Karpas-422 (cell line): ENCODE data around the gene KDM4F. TPM values are rescaled to one million over a fixed set of nuclear protein-coding genes. Genes with fewer than 3 reads are reported as not detected.

ENCODE experiments used
- DNase-seq: peaks from one replicate; pipeline ENCODE4 v3.0.0-alpha.2; 2015
- H2AFZ ChIP-seq: fragments of 200-600 bp; sonication (generic); 2 replicates; pipeline ENCODE4 v1.6.1; 2014; ENCODE audit warnings: antibody characterized with exemption, low read length, mixed read lengths
- H3K27ac ChIP-seq: fragments of 200-600 bp; sonication (generic); 2 replicates; pipeline ENCODE4 v1.5.1; 2014; ENCODE audit warnings: mild to moderate bottlenecking, low read length, moderate library complexity
- H3K27me3 ChIP-seq: fragments of 200-600 bp; sonication (generic); 2 replicates; pipeline ENCODE4 v1.6.1; 2014; ENCODE audit warnings: low read length, mixed read lengths
- H3K36me3 ChIP-seq: fragments of 200-600 bp; sonication (generic); 2 replicates; pipeline ENCODE4 v1.6.1; 2014; ENCODE audit warnings: low read length, mixed read lengths; ENCODE audit not compliant: insufficient read depth
- H3K4me1 ChIP-seq: fragments of 200-600 bp; sonication (generic); 2 replicates; pipeline ENCODE4 v1.6.1; 2014; ENCODE audit warnings: mild to moderate bottlenecking, low read length, mixed read lengths
- H3K4me2 ChIP-seq: fragments of 200-600 bp; sonication (generic); 2 replicates; pipeline ENCODE4 v1.6.1; 2014; ENCODE audit warnings: low read length, low read depth, mild to moderate bottlenecking; ENCODE audit not compliant: poor library complexity, severe bottlenecking
- H3K4me3 ChIP-seq: fragments of 200-600 bp; sonication (generic); 2 replicates; pipeline ENCODE4 v1.5.1; 2014; ENCODE audit warnings: mild to moderate bottlenecking, antibody characterized with exemption, low read length, mixed read lengths
- H3K79me2 ChIP-seq: fragments of 200-600 bp; sonication (generic); 2 replicates; pipeline ENCODE4 v1.6.1; 2014; ENCODE audit warnings: mild to moderate bottlenecking, low read length, mixed read lengths
- H3K9ac ChIP-seq: fragments of 200-600 bp; sonication (generic); 2 replicates; pipeline ENCODE4 v1.6.0; 2014; ENCODE audit warnings: low read length
- H3K9me2 ChIP-seq: fragments of 200-600 bp; sonication (generic), shearing (Covaris generic); replicated peaks from 2 replicates; pipeline ENCODE4 v1.6.0; 2014; ENCODE audit warnings: mild to moderate bottlenecking, low read length, moderate library complexity; ENCODE audit not compliant: insufficient read depth
- H3K9me3 ChIP-seq: fragments of 300-700, 200-600 bp; sonication (generic); 2 replicates; pipeline ENCODE4 v1.6.1; 2014; ENCODE audit warnings: low read length, mixed read lengths
- H4K20me1 ChIP-seq: fragments of 200-600 bp; sonication (generic); 2 replicates; pipeline ENCODE4 v1.6.1; 2014; ENCODE audit warnings: mild to moderate bottlenecking, antibody characterized with exemption, low read length, low read depth; ENCODE audit not compliant: insufficient read depth
- total RNA-seq: library from RNA; depleted of rRNA; stranded (reverse); fragments of >200 nt; shearing (Covaris generic); gene quantifications from 2 replicates; pipeline ENCODE4 v1.2.3, GENCODE V29; 2014; ENCODE audit warnings: low replicate concordance; rRNA removed

Gene KDM4F
- total RNA-seq, 1 experiment from 2014 or later, result not detected

DNA sequence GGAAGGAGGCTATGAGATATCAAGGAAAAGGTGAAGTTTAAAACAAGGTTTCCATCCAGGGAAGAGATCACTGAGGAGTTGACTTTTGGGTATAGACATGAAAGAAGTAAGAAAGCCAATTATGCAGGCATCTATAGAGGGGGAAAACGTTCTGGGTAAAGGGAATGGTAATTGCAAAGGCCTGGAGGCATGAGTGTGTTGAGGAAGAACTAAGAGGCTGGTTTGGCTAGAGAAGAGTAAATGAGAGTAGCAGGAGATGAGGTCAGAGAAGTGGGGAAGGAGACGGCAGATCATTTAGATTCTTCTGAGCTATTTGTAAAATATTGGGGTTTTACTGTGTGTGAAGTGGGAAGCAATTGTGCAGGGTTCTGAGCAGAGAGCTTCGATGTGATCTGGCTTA lies 48.0 kb downstream of the KDM4F start:
- H3K36me3 ChIP-seq, result no peaks in the 10 kb centered on the region
- H4K20me1 ChIP-seq, result no peaks in the 10 kb centered on the region
- no peak overlapping the region for H2AFZ ChIP-seq
- H3K9ac ChIP-seq, result no peak overlapping the region
- no peaks in the 10 kb centered on the region for H3K9me2 ChIP-seq
- peaks cover 50% of the 10 kb centered on the region for H3K4me1 ChIP-seq
- H3K27me3 ChIP-seq, result no peaks in the 10 kb centered on the region
- no peak overlapping the region for H3K4me2 ChIP-seq
- no peak overlapping the region for H3K4me3 ChIP-seq
- no peak overlapping the region for H3K27ac ChIP-seq
- no peak for DNase-seq
- H3K79me2 ChIP-seq, result no peaks in the 10 kb centered on the region
- no peaks in the 10 kb centered on the region for H3K9me3 ChIP-seq

GRCh38 chr11:95098826-95099225 lies 49.6 kb downstream of the KDM4F start:
- DNase-seq, result no peak
- Histone ChIP-seq H3K36me3 (no peaks in the 10 kb centered on the region), H2AFZ (no peak overlapping the region), H3K27me3 (no peaks in the 10 kb centered on the region), H3K4me3 (no peak overlapping the region), H3K79me2 (no peaks in the 10 kb centered on the region), H4K20me1 (no peaks in the 10 kb centered on the region), H3K9me2 (no peaks in the 10 kb centered on the region), H3K4me2 (no peak overlapping the region), H3K9me3 (no peaks in the 10 kb centered on the region), H3K27ac (no peak overlapping the region), H3K9ac (no peak overlapping the region), H3K4me1 (peaks cover 38% of the 10 kb centered on the region)

- Histone ChIP-seq H4K20me1 (no peaks in the 10 kb centered on the region), H3K4me3 (no peak overlapping the region), H3K4me1 (peaks cover 25% of the 10 kb centered on the region), H3K9me3 (no peaks in the 10 kb centered on the region), H3K27me3 (no peaks in the 10 kb centered on the region), H3K79me2 (no peaks in the 10 kb centered on the region), H3K9ac (no peak overlapping the region), H3K36me3 (no peaks in the 10 kb centered on the region), H3K9me2 (no peaks in the 10 kb centered on the region), H2AFZ (no peak overlapping the region), H3K4me2 (no peak overlapping the region), H3K27ac (no peak overlapping the region)
- DNase-seq, result no peak
Observed at GRCh38 chr11:95100191-95100648, 51.0 kb downstream of the KDM4F start.

Other genes starting within 250 kb of the KDM4F start
- 104 and 117 TPM in 2 replicates for gene CWC15, start 75.9 kb upstream of the KDM4F start, total RNA-seq
- 1.9 and 3.6 TPM in 2 replicates for gene KDM4D, start 75.7 kb upstream of the KDM4F start, total RNA-seq
- not detected in 2 replicates for gene KDM4E, start 24.2 kb upstream of the KDM4F start, total RNA-seq
- 50.0 and 111 TPM in 2 replicates for gene SRSF8, start 17.5 kb downstream of the KDM4F start, total RNA-seq
- gene ENDOD1, start 40.4 kb downstream of the KDM4F start, total RNA-seq, result 11.0 and 12.8 TPM in 2 replicates
- gene SESN3, start 181.8 kb downstream of the KDM4F start, total RNA-seq, result 21.4 and 58.9 TPM in 2 replicates